AG10803 (cell line): ENCODE measurements around the gene HHATL.

Source experiments
- DNase-seq: peaks from one replicate; pipeline ENCODE4 v3.0.0; 2010; ENCODE audit warnings: low read depth
- H3K4me3 ChIP-seq: 2 replicates; pipeline ENCODE4 v1.5.1; 2011; ENCODE audit warnings: mild to moderate bottlenecking, low read length, control low read depth
- CTCF ChIP-seq: conservative IDR thresholded peaks from 2 replicates; pipeline ENCODE4 v1.5.1; 2011; ENCODE audit warnings: mild to moderate bottlenecking, low read length, control low read depth, inconsistent platforms

The HHATL gene

GRCh38 chr3:42746455-42747450, 44.2 kb upstream of the HHATL start:
- H3K4me3 ChIP-seq: no peak overlapping the region
- DNase-seq: peak; percentile 42

GRCh38 chr3:42745776-42746454, 43.3 kb upstream of the HHATL start:
- no peak for TF ChIP-seq CTCF
- H3K4me3 ChIP-seq: no peak overlapping the region
- no peak for DNase-seq

More at GRCh38 chr3:42746455-42747450, 44.2 kb upstream of the HHATL start:
- TF ChIP-seq CTCF: no peak

DNA sequence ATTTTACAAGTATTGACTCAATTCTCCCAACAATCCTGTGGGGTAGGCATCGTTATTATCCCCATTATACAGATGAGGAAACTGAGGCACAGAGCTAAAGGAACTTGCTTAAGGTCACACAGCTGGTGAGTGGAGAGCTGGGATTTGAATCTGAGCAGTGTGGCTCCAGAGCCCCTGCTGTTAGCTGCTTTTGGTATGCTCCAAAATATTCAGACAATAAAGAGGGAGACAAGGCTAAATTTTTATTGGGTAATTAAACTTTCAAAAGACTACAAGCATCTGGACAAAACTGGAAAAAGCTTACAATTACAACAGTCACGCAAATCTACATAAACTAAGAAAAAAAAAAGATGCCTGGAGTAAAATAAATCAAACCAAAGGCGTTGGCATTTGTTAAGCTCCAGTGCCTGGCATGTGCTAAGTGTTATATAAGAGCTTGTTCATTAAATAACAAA, 42.7 kb upstream of the HHATL start:
- no peak for TF ChIP-seq CTCF
- H3K4me3 ChIP-seq: no peak overlapping the region
- DNase-seq: peak; percentile 31

GRCh38 chr3:42743204-42743995, 40.8 kb upstream of the HHATL start:
- no peak overlapping the region for H3K4me3 ChIP-seq
- DNase-seq: no peak
- no peak for TF ChIP-seq CTCF

GRCh38 chr3:42742688-42743087, 40.1 kb upstream of the HHATL start:
- TF ChIP-seq CTCF: no peak
- no peak for DNase-seq
- H3K4me3 ChIP-seq: no peak overlapping the region

- no peak for TF ChIP-seq CTCF
- no peak overlapping the region for H3K4me3 ChIP-seq
These were observed 39.7 kb upstream of the HHATL start for GRCh38 chr3:42742259-42742658.

More at GRCh38 chr3:42742259-42742658, 39.7 kb upstream of the HHATL start:
- no peak for DNase-seq
